GM12892 (cell line): ENCODE data around the gene GARS1.

Source experiments
- POLR2AphosphoS5 ChIP-seq: IDR thresholded peaks from 2 replicates; pipeline ENCODE4 v1.6.1; 2011; ENCODE audit warnings: low read depth, low read length, control low read depth
- TAF1 ChIP-seq: IDR thresholded peaks from 2 replicates; pipeline ENCODE4 v1.6.1; 2011; ENCODE audit warnings: low read depth, mild to moderate bottlenecking, control low read depth, low read length, borderline replicate concordance

DNA sequence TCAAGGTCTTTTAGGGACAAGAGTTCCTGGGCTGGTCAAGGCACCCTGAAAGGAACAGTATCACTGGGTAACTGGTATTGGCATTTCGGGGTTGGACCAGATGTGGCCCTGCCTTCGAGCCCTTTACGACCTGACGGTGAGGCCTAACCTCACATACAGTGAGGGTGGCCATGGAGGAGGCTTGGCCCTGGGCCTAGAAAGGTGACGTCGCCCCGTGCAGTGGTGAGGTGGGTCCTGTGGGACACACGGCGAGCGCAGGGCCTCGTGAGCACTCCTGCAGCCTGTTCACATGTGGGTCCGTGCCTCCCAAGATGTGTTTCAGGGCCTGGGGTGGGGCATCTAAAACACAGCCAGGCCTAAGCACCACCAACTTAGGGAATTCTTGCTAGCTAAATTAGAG is 51.5 kb downstream of the GARS1 start:
- no peak for TF ChIP-seq POLR2AphosphoS5
- no peak for TF ChIP-seq TAF1
